ENCODE measurements around the gene TECTA.
"Not testable (repeated sequence)": the region's sequence is repeated elsewhere in the genome, so short reads cannot be mapped to it uniquely, and the experiment has no call there.

Gene TECTA

DNA sequence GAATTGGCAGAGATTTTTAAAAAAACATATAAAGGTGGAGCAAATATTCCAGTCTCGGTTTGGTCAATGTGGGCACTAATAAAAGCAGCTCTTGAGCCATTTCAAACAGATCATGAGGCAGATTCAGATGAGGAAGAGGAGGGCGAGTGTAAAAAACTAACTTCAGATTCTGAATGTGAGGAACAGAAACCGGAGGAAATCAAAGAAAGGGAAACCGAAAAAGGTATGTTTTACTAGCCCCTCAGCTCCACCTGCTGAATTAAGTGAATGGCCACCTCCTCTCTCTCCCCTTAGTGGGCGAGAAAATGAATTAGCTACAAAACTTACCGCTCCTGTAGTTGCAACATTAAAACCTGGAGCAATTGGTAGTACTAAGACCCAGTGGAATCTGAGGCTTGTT lies 136.2 kb downstream of the TECTA start:
- not testable (repeated sequence) for DNase-seq

DNA sequence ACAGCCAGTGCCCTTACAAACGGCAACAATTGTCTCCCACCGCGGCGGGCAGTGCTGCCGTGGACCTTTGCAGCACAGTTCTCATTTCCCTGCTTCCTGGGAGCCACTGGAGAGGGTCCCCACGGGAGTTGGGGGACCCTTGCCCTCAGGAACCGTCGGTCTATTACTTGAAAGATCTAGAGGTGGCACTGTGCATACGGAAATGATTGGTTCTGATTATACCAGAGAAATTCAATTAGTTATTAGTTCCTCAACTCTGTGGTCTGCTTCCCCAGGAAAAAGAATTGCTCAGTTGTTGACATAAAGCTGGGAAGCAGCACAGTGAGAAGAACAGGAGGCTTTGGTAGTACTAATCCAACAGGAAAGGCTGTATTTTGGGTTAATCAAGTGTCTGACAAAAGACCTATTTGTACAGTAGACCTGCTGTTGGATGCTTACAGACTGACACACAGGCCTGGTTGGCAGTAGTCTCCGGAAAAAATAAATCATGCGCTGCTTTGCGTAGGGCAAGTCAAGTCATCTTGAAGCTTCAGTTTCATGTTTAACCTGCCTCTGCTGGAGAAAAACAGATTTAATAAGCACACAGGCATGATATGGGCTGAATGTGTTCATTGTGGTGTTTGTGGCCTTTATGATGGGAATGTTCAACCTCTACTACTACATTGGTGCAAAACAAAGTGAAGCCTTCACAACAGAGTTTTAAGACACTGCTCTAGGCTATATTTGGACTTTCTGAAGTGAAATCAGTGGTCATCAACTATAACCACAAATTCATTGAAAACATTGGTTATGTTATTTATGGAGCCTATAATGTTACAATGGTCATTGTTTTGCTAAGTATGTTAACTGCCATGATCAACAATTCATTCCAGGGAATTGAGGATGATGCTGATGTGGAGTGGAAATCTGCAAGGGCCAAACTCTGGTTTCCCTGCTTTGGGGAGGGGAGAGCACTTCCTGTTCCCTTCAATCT lies 136.9 kb downstream of the TECTA start:
- DNase-seq: no peak

GRCh38 chr11:121238956-121239355 lies 137.9 kb downstream of the TECTA start:
- DNase-seq: no peak

DNA sequence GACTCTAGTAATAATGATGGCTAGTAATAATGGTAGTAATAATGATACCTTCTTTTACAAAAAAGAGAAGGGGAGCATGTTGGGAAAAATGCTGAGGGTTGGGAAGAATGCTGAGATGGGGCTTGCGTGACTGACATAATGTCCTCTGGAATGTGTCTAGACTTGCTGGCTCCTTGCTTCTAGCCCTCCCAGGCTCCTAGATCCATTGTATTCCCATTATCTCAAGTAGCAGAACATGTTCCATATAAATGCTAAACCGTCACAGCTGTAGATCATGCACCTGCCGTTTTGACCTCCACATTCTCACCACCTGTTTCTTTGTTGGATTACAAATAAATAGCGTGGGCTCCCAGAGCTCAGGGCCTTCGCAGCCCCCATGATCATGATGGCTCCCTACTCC lies 139.0 kb downstream of the TECTA start:
- DNase-seq: not testable (repeated sequence)

- no peak for DNase-seq
Observed at GRCh38 chr11:121240650-121241303, 139.7 kb downstream of the TECTA start.
